Endodermal cell (in vitro differentiated cells): Measurements from ENCODE around the gene GNAZ. TPM values are rescaled to one million over a fixed set of nuclear protein-coding genes. Genes with fewer than 3 reads are reported as not detected.

Experiments
- DNase-seq: peaks from one replicate; pipeline ENCODE4 v3.0.0-alpha.2; 2017
- H3K27ac ChIP-seq: 2 replicates; pipeline ENCODE4 v1.5.1; 2013; ENCODE audit warnings: mild to moderate bottlenecking, low read depth, low read length, moderate library complexity
- H3K27me3 ChIP-seq: 2 replicates; pipeline ENCODE4 v1.6.1; 2013; ENCODE audit warnings: mild to moderate bottlenecking, low read length, moderate library complexity; ENCODE audit not compliant: insufficient read depth, control insufficient read depth, poor library complexity, severe bottlenecking
- H3K36me3 ChIP-seq: 2 replicates; pipeline ENCODE4 v1.7.0; 2013; ENCODE audit warnings: mild to moderate bottlenecking, low read length, moderate library complexity; ENCODE audit not compliant: control insufficient read depth, insufficient read depth
- H3K4me1 ChIP-seq: one replicate; pipeline ENCODE4 v1.7.0; 2013; ENCODE audit warnings: low read length; ENCODE audit not compliant: control insufficient read depth, insufficient read depth
- H3K4me3 ChIP-seq: 2 replicates; pipeline ENCODE4 v1.5.1; 2013; ENCODE audit warnings: mild to moderate bottlenecking, low read length, moderate library complexity
- H3K9ac ChIP-seq: 2 replicates; pipeline ENCODE4 v1.6.1; 2013; ENCODE audit warnings: mild to moderate bottlenecking, low read length, moderate library complexity; ENCODE audit not compliant: poor library complexity, severe bottlenecking; ENCODE audit errors: extremely low read depth
- H3K9me3 ChIP-seq: 2 replicates; pipeline ENCODE4 v1.6.1; 2013; ENCODE audit warnings: mild to moderate bottlenecking, low read length, moderate library complexity; ENCODE audit not compliant: control insufficient read depth
- H3K27ac Mint-ChIP-seq: 2 replicates; pipeline ENCODE4 v1.8.0; 2020; ENCODE audit warnings: mixed read lengths
- H3K27me3 Mint-ChIP-seq: 2 replicates; pipeline ENCODE4 v1.8.0; 2021; ENCODE audit warnings: mild to moderate bottlenecking, mixed read lengths; ENCODE audit not compliant: insufficient read depth
- H3K36me3 Mint-ChIP-seq: 2 replicates; pipeline ENCODE4 v1.8.0; 2020; ENCODE audit warnings: low read depth, mixed read lengths
- H3K4me1 Mint-ChIP-seq: 2 replicates; pipeline ENCODE4 v1.8.0; 2020; ENCODE audit warnings: mixed read lengths
- H3K4me3 Mint-ChIP-seq: 2 replicates; pipeline ENCODE4 v1.8.0; 2020; ENCODE audit warnings: mild to moderate bottlenecking, moderate library complexity, mixed read lengths
- H3K9me3 Mint-ChIP-seq: 2 replicates; pipeline ENCODE4 v1.8.0; 2020; ENCODE audit warnings: mild to moderate bottlenecking, mixed read lengths
- WGBS, 2 experiments: methylation state at CpG; one replicate each; pipeline versions ENCODE4 v1.1.5 to v1.1.7; 2013; ENCODE audit warnings: missing lambda C conversion rate in 2 of 2, mixed read lengths in 1 of 2; ENCODE audit not compliant: insufficient coverage in 1 of 2, insufficient read length in 1 of 2; 5-methylcytosine and 5-hydroxymethylcytosine counted together
- total RNA-seq, 2 donors: library from RNA; stranded (reverse); fragmentation: NEBNext Ultra II Directional in 1 of 2; extraction: Animal tissue kit (Norgen Biotek cat#: 25700) in 1 of 2; gene quantifications; 2 replicates in 1 of 2; 3 replicates in 1 of 2; pipeline ENCODE4 v1.2.1, GENCODE V29; 2021
- TF ChIP-seq, protein P1 (sequence below): fragments of 200-600 bp; sonication (generic); conservative IDR thresholded peaks from 2 replicates; pipeline ENCODE4 v1.5.0; 2021; ENCODE audit warnings: antibody characterized with exemption, mild to moderate bottlenecking

Gene GNAZ
- total RNA-seq, 2 donors from 2014 or later, result 16.7 to 17.9 TPM

DNA sequence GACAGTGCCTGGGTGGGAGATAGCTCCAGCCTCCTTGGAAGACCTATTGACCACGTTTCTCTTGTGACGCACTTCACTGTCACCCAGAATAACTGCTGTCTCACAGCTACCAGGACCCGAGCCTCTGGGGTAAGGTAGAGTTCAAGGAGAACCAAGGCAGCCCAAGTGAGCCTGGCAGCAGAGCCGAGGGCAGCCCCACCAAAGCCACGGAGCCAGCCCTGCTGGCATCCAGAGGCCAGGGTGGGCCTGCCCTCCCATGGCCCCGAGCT is 38.7 kb downstream of the GNAZ start:
- TF ChIP-seq, protein P1, sequence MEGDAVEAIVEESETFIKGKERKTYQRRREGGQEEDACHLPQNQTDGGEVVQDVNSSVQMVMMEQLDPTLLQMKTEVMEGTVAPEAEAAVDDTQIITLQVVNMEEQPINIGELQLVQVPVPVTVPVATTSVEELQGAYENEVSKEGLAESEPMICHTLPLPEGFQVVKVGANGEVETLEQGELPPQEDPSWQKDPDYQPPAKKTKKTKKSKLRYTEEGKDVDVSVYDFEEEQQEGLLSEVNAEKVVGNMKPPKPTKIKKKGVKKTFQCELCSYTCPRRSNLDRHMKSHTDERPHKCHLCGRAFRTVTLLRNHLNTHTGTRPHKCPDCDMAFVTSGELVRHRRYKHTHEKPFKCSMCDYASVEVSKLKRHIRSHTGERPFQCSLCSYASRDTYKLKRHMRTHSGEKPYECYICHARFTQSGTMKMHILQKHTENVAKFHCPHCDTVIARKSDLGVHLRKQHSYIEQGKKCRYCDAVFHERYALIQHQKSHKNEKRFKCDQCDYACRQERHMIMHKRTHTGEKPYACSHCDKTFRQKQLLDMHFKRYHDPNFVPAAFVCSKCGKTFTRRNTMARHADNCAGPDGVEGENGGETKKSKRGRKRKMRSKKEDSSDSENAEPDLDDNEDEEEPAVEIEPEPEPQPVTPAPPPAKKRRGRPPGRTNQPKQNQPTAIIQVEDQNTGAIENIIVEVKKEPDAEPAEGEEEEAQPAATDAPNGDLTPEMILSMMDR, result no peak
- Histone ChIP-seq H3K9me3 (peaks cover 8% of the 10 kb centered on the region), H3K9ac (no peak overlapping the region), H3K4me3 (no peak overlapping the region), H3K27me3 (no peaks in the 10 kb centered on the region), H3K27ac (no peak overlapping the region), H3K36me3 (peaks cover 6% of the 10 kb centered on the region), H3K4me1 (no peaks in the 10 kb centered on the region)
- Mint-ChIP-seq H3K4me1 (no peaks in the 10 kb centered on the region), H3K27ac (peak overlapping the region; percentile 53), H3K9me3 (no peaks in the 10 kb centered on the region), H3K36me3 (peaks cover 9% of the 10 kb centered on the region), H3K27me3 (no peaks in the 10 kb centered on the region), H3K4me3 (no peak overlapping the region)
- DNase-seq, result no peak
- 94 to 95% methylated on average over 3 to 6 of the region's 6 CpGs for WGBS, 2 experiments

DNA sequence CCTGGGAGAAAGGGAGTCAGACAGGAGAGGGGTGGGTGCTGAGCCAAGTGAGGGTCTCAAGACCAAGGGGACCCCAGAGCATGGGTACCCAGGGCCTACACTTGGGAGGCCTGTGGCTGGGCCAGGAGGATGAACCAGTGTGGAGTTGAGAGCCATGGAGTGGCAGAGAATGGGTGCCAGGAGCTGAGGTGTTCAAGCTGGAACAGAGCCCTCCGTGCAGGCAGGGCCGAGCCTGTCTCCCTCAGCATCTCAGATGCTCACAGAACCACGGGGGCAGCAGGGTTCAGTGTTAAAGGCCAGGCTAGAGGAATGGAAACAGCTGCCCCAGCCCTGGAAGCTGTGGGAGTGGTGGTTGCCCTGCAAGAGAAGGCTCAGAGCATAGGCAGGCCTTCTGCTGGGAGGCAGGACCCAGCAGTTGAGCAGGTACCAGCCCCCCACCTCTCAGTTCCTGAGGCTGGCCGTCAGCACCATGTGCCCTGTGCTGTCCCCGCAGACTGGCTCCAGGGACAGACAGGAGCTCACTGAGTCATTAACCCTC is 39.2 kb downstream of the GNAZ start:
- peaks cover 6% of the 10 kb centered on the region for H3K36me3 ChIP-seq
- 89 to 100% methylated on average over 3 to 5 of the region's 5 CpGs for WGBS, 2 experiments
- no peaks in the 10 kb centered on the region for H3K9me3 Mint-ChIP-seq
- H3K9me3 ChIP-seq, result peaks cover 8% of the 10 kb centered on the region
- H3K4me3 ChIP-seq, result no peak overlapping the region
- H3K27me3 Mint-ChIP-seq, result no peaks in the 10 kb centered on the region
- no peak overlapping the region for H3K9ac ChIP-seq
- no peak overlapping the region for H3K27ac ChIP-seq
- H3K4me3 Mint-ChIP-seq, result no peak overlapping the region
- TF ChIP-seq, protein P1, result no peak
- DNase-seq, result no peak
- no peaks in the 10 kb centered on the region for H3K4me1 ChIP-seq
- H3K27me3 ChIP-seq, result no peaks in the 10 kb centered on the region
- no peak overlapping the region for H3K27ac Mint-ChIP-seq
- no peaks in the 10 kb centered on the region for H3K4me1 Mint-ChIP-seq
- peaks cover 9% of the 10 kb centered on the region for H3K36me3 Mint-ChIP-seq

DNA sequence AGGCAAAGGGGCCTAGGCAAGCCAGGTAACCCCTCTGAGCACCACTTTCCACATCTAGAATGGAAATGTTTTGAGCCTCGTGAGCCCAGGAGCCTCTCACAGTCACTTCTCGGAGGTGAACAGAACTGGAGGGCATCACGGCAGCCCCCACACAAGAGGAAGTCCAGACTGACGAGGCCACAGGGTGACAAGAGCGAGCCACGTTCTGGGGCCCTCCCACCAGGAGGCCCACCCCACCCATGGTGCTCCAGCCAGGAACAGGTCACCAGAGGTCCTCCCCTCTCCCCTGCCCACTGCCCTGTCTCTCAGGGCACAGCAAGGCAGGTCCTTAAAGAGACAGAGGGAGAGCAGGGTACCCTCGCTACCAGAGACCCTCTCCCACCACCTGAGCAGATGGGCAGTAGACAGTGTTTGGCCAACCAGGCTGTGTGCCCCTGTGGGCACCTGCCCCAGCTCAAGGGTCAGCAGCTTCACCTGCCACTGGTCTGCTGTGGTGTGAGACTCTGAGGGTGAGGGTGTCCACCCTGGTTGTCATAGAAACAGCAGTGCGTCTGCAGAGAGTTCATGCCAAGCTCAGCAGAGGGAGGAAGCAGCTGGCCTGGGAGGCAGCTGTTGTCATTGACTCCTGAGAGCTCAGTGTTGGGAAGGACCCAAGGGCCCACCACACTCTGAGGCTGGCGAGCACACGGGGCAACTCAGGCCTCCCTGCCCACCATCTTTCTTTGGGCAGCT is 40.0 kb downstream of the GNAZ start:
- Mint-ChIP-seq H3K9me3 (no peaks in the 10 kb centered on the region), H3K27ac (peak overlapping the region; percentile 10), H3K4me3 (no peak overlapping the region), H3K4me1 (no peaks in the 10 kb centered on the region), H3K27me3 (no peaks in the 10 kb centered on the region), H3K36me3 (peaks cover 9% of the 10 kb centered on the region)
- no peak for DNase-seq
- no peak overlapping the region for H3K4me3 ChIP-seq
- no peak overlapping the region for H3K9ac ChIP-seq
- peaks cover 8% of the 10 kb centered on the region for H3K9me3 ChIP-seq
- TF ChIP-seq, protein P1, result no peak
- H3K4me1 ChIP-seq, result no peaks in the 10 kb centered on the region
- 91 to 100% methylated on average over 4 to 10 of the region's 10 CpGs for WGBS, 2 experiments
- peak overlapping the region; percentile 70 for H3K27ac ChIP-seq
- H3K36me3 ChIP-seq, result peaks cover 6% of the 10 kb centered on the region
- no peaks in the 10 kb centered on the region for H3K27me3 ChIP-seq
